ENCODE results near the gene SLX4IP. TPM values are rescaled to one million over a fixed set of nuclear protein-coding genes. Genes with fewer than 3 reads are reported as not detected.

The SLX4IP gene
- total and polyA plus RNA-seq, 8 donors: 2.5 to 6.4 (median 2.8) TPM

DNA sequence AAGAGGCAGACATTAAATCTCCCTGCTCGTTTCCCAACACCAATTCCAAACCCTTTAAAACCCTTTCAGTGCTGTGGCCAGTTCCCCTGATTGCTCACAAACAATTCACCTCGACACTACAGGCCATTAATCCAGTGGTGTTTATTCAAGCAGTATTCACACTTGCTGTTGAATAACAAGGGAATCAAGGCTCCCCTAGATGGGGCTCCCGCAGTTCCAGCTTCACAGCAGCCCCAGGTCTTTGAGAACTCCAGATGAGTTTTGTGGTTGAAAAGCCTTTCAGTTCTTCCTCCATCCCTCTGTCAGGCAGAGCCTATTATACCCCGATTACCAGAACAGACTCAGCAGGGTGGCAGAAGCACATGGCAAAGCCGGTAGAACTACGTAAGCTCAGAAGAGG is 202.5 kb downstream of the SLX4IP start:
- Histone ChIP-seq H3K36me3 (peaks cover 0 to 41% (median 38%) of the 10 kb centered on the region in 3 donors), H3K27me3 (no peaks in the 10 kb centered on the region), H3K27ac (peak overlapping the region in 1 of 4 donors; percentile 1), H3K4me3 (no peak overlapping the region), H3K9me3 (no peaks in the 10 kb centered on the region), H3K4me1 (peaks cover 0 to 10% (median 5%) of the 10 kb centered on the region in 3 donors)
- 58 to 68% methylated on average over 6 of the region's 6 CpGs for WGBS, 2 donors
- intact Hi-C loops (cut with DNase I): no loop called here
- no peak for ATAC-seq
- DNase-seq: no peak
- TF ChIP-seq, protein P1, sequence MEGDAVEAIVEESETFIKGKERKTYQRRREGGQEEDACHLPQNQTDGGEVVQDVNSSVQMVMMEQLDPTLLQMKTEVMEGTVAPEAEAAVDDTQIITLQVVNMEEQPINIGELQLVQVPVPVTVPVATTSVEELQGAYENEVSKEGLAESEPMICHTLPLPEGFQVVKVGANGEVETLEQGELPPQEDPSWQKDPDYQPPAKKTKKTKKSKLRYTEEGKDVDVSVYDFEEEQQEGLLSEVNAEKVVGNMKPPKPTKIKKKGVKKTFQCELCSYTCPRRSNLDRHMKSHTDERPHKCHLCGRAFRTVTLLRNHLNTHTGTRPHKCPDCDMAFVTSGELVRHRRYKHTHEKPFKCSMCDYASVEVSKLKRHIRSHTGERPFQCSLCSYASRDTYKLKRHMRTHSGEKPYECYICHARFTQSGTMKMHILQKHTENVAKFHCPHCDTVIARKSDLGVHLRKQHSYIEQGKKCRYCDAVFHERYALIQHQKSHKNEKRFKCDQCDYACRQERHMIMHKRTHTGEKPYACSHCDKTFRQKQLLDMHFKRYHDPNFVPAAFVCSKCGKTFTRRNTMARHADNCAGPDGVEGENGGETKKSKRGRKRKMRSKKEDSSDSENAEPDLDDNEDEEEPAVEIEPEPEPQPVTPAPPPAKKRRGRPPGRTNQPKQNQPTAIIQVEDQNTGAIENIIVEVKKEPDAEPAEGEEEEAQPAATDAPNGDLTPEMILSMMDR (IDR thresholded peaks at IDR 0.05): no peak
- FAIRE-seq: no peak

DNA sequence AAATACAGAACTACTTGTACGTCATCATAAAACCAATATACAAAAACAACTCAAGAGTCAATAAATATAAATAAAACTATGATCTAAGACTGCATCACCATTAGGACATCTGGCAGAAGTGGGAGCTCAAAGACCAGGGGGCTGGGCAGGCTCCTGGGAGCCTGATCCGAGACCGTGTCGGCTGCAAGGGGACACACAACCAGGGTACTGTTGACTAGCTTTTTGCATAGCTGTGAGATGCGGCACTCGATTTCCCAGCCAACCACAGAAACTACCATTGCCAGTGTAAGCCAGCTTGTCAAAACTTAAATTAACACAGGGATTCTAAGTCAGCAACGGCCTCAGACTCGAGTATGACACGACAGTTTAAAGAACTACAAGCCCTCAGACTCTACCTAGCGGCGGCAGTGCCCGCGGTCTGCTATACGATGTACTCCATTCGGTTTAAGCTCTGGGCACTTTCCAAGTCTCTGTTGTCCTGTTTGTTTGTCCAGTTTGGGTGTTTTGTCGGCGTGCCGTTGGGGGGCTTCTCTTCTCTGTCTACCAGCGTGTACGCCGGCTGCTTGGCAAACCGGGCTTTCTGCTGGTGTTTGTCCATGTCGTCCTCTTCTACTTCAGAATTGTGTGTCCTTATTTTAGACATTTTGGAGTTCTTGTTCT is 204.1 kb downstream of the SLX4IP start:
- no peak for FAIRE-seq
- WGBS, 2 donors: 89 to 92% methylated on average over 23 of the region's 23 CpGs
- Histone ChIP-seq H3K27ac (peak overlapping the region in 1 of 4 donors; percentile 18), H3K27me3 (no peaks in the 10 kb centered on the region), H3K4me1 (peaks cover 0 to 10% (median 5%) of the 10 kb centered on the region in 3 donors), H3K4me3 (no peak overlapping the region), H3K36me3 (peaks cover 0 to 58% (median 44%) of the 10 kb centered on the region in 3 donors), H3K9me3 (no peaks in the 10 kb centered on the region)
- TF ChIP-seq, protein P1 (IDR thresholded peaks at IDR 0.05): no peak
- intact Hi-C loops (cut with DNase I): no loop called here
- no peak for ATAC-seq
- no peak for DNase-seq

DNA sequence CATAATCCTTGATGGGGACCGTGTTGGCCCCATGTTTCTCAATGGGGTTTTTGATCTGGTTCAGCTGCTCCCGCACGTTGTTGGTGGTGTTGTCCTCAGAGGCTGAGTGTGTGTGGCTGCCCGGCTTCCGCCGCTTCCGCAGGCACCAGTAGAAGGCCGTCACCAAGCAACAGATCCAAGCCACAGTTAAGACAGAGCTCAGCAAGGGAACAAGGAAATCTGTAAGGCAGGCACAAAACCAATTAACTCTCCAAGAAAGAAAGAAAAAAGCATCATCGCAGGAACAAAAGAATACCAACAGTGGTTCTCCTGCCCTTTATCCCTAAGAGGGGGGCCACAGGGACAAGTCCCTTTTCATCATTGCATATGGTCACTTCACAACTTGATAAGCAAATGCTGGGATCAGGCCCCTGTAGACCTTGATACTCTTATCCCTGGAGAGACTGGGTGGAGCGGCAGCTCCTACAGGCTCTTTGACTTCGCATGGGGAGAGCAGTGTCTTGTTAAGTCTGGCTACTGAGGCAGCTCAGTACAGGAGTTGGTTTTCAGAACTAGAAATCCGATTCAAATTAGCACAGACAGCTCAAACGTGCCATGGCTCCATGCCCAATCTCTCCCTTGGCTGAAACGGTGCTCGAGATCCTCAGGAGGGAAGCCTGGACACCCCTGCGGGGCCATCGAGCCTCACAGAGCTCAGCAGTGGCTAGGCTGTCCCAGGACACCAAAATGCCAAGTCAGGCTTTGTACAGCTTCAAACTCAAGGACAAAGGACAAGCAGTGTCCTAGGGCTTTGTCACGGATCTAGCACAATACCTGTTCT is 204.8 kb downstream of the SLX4IP start:
- no peak for FAIRE-seq
- no peak for DNase-seq
- TF ChIP-seq, protein P1 (IDR thresholded peaks at IDR 0.05): no peak
- peak in 3 of 4 donors; percentile 8 to 42 (median 30) for ATAC-seq
- Histone ChIP-seq H3K36me3 (peaks cover 0 to 65% (median 50%) of the 10 kb centered on the region in 3 donors), H3K9me3 (no peaks in the 10 kb centered on the region), H3K4me1 (peaks cover 0 to 10% (median 5%) of the 10 kb centered on the region in 3 donors), H3K4me3 (no peak overlapping the region), H3K27ac (peak overlapping the region in 1 of 4 donors; percentile 18), H3K27me3 (no peaks in the 10 kb centered on the region)
- 62 to 66% methylated on average over 18 of the region's 18 CpGs for WGBS, 2 donors
- intact Hi-C loops (cut with DNase I): no loop called here

DNA sequence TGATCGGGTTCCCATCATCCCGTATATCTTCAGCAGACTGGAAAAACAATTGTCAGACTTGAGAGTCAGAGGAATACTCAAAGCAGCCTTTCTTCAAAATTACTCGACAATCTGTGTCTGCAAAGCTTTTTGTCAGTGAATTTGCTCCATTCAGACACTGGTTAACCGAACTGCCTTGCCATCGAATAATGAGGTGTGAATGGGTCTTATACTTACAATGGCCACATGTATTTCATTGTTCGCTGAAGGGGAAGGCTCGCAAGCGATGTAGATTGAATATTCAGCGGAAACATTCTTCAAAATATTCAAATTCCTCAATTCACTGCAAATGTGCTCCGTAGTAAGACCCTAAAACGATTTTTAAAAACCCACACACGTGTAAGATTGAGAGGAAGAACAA is 205.8 kb downstream of the SLX4IP start:
- intact Hi-C loops (cut with DNase I): no loop called here
- Histone ChIP-seq H3K27me3 (no peaks in the 10 kb centered on the region), H3K36me3 (peaks cover 0 to 75% (median 59%) of the 10 kb centered on the region in 3 donors), H3K4me3 (no peak overlapping the region), H3K27ac (no peak overlapping the region), H3K9me3 (no peaks in the 10 kb centered on the region), H3K4me1 (peaks cover 0 to 6% (median 4%) of the 10 kb centered on the region in 3 donors)
- no peak for ATAC-seq
- FAIRE-seq: no peak
- DNase-seq: no peak
- TF ChIP-seq, protein P1 (IDR thresholded peaks at IDR 0.05): no peak
- WGBS, 2 donors: 86 to 88% methylated on average over 12 of the region's 12 CpGs

Data from pancreas (tissue), 10 donors.